Tibial artery (tissue), 4 donors: ENCODE data around the gene AMFR.
A peak's percentile ranks its signal among the peaks of the same experiment; 100 is the strongest.

Source experiments
- DNase-seq, 2 donors: peaks; one replicate each; pipeline ENCODE4 v3.0.0-alpha.2; 2019
- H3K27ac ChIP-seq, 2 donors: fragments of 200-600 bp; sonication (generic) in 1 of 2; 1 replicate in 1 of 2; 2 replicates in 1 of 2; pipeline ENCODE4 v1.5.1; 2018 to 2019; ENCODE audit warnings: mild to moderate bottlenecking in 1 of 2
- H3K27me3 ChIP-seq, 2 donors: fragments of 200-600 bp; sonication (generic) in 1 of 2; one replicate each; pipeline versions ENCODE4 v1.5.1 to v1.6.0; 2016 to 2019
- H3K36me3 ChIP-seq, 3 donors: fragments of 200-600 bp; sonication (generic) in 2 of 3; one replicate each; pipeline ENCODE4 v1.5.1; 2016 to 2019; ENCODE audit warnings: mild to moderate bottlenecking in 2 of 3
- H3K4me1 ChIP-seq, 4 donors: fragments of 200-600 bp; sonication (generic) in 2 of 4; 1 replicate in 3 of 4; 2 replicates in 1 of 4; pipeline ENCODE4 v1.5.1; 2016 to 2019
- H3K4me3 ChIP-seq, 2 donors: fragments of 200-600 bp; sonication (generic) in 1 of 2; 1 replicate in 1 of 2; 2 replicates in 1 of 2; pipeline ENCODE4 v1.5.1; 2018 to 2019; ENCODE audit warnings: mild to moderate bottlenecking in 2 of 2
- H3K9me3 ChIP-seq, 3 donors: fragments of 200-600 bp; sonication (generic) in 1 of 3; one replicate each; pipeline ENCODE4 v1.5.1; 2016 to 2019
- CTCF ChIP-seq, 2 experiments: fragments of 200-600 bp in 1 of 2; fragments of 450-650 bp in 1 of 2; IDR thresholded peaks; one replicate each; pipeline ENCODE4 v1.5.1; 2017 to 2019; ENCODE audit warnings: antibody characterized with exemption in 2 of 2, mild to moderate bottlenecking in 1 of 2, moderate library complexity in 1 of 2
- intact Hi-C: fragments of 100-400 bp; cut with DNase I; formaldehyde crosslinking; loops from one replicate; pipeline ENCODE4 v1.15.0; 2023; ENCODE audit warnings: low total_unique reads

The AMFR gene

GRCh38 chr16:56363781-56364565 lies 61.4 kb downstream of the AMFR start:
- no peaks in the 10 kb centered on the region for H3K4me1 ChIP-seq
- no peak overlapping the region for H3K4me3 ChIP-seq
- H3K36me3 ChIP-seq: peaks cover 59 to 87% (median 64%) of the 10 kb centered on the region in 3 donors
- H3K27ac ChIP-seq: no peak overlapping the region
- H3K27me3 ChIP-seq: no peaks in the 10 kb centered on the region
- intact Hi-C loops: no loop called here
- no peak for TF ChIP-seq CTCF (IDR thresholded peaks at IDR 0.05)
- no peak for DNase-seq
- no peaks in the 10 kb centered on the region for H3K9me3 ChIP-seq

- DNase-seq: no peak
- intact Hi-C loops: no loop called here
- Histone ChIP-seq H3K9me3 (no peaks in the 10 kb centered on the region), H3K36me3 (peaks cover 51 to 80% (median 58%) of the 10 kb centered on the region in 3 donors), H3K27me3 (no peaks in the 10 kb centered on the region), H3K4me1 (no peaks in the 10 kb centered on the region), H3K4me3 (no peak overlapping the region), H3K27ac (no peak overlapping the region)
- no peak for TF ChIP-seq CTCF (IDR thresholded peaks at IDR 0.05)
Measured at GRCh38 chr16:56363181-56363716, 62.1 kb downstream of the AMFR start.

GRCh38 chr16:56362706-56363105 lies 62.6 kb downstream of the AMFR start:
- H3K4me1 ChIP-seq: peaks cover 0 to under 1% (median 0%) of the 10 kb centered on the region in 4 donors
- DNase-seq: no peak
- no peaks in the 10 kb centered on the region for H3K27me3 ChIP-seq
- peaks cover 46 to 74% (median 52%) of the 10 kb centered on the region in 3 donors for H3K36me3 ChIP-seq
- no peak overlapping the region for H3K27ac ChIP-seq
- no peak overlapping the region for H3K4me3 ChIP-seq
- no peaks in the 10 kb centered on the region for H3K9me3 ChIP-seq
- no peak for TF ChIP-seq CTCF (IDR thresholded peaks at IDR 0.05)
- intact Hi-C loops: no loop called here

- no peaks in the 10 kb centered on the region for H3K27me3 ChIP-seq
- H3K4me1 ChIP-seq: peaks cover 0 to 5% (median 0%) of the 10 kb centered on the region in 4 donors
- no peak for TF ChIP-seq CTCF (IDR thresholded peaks at IDR 0.05)
- no peak for DNase-seq
- peaks cover 42 to 69% (median 47%) of the 10 kb centered on the region in 3 donors for H3K36me3 ChIP-seq
- H3K4me3 ChIP-seq: no peak overlapping the region
- intact Hi-C loops: no loop called here
- no peaks in the 10 kb centered on the region for H3K9me3 ChIP-seq
- H3K27ac ChIP-seq: no peak overlapping the region
Measured at GRCh38 chr16:56362057-56362655, 63.2 kb downstream of the AMFR start.

- Histone ChIP-seq H3K36me3 (peaks cover 27 to 52% (median 36%) of the 10 kb centered on the region in 3 donors), H3K4me1 (peaks cover 0 to 12% (median 0%) of the 10 kb centered on the region in 4 donors), H3K9me3 (no peaks in the 10 kb centered on the region), H3K27me3 (no peaks in the 10 kb centered on the region), H3K27ac (no peak overlapping the region), H3K4me3 (no peak overlapping the region)
- intact Hi-C loops: no loop called here
- DNase-seq: peak in 1 of 2 donors; percentile 56
- no peak for TF ChIP-seq CTCF (IDR thresholded peaks at IDR 0.05)
Measured at GRCh38 chr16:56360117-56361008, 65.0 kb downstream of the AMFR start.
